HG03457 (cell line): Measurements from ENCODE around the gene VWA3B.
"Not testable (repeated sequence)": the region's sequence is repeated elsewhere in the genome, so short reads cannot be mapped to it uniquely, and the experiment has no call there.

Experiments used
- ATAC-seq: cut with Tn5 transposase; IDR thresholded peaks from one replicate; pipeline ENCODE4 v1.9.1; 2021; ENCODE audit warnings: moderate number of reproducible peaks; ENCODE audit not compliant: unreplicated experiment

The VWA3B gene

GRCh38 chr2:98086491-98087446 is at the start of gene VWA3B:
Gene VWA3B, plus strand, starts transcription at chr2:98087167. Its CDS starts 5,926 bp downstream, at chr2:98093093.
- ATAC-seq, result peak; percentile 75

GRCh38 chr2:98037206-98037605 is 49.8 kb upstream of the VWA3B start:
- no peak for ATAC-seq

GRCh38 chr2:98037666-98038336 is 49.2 kb upstream of the VWA3B start:
- no peak for ATAC-seq

GRCh38 chr2:98039085-98039756 is 47.7 kb upstream of the VWA3B start:
- no peak for ATAC-seq

- ATAC-seq, result no peak
Measured at GRCh38 chr2:98040331-98040939, 46.5 kb upstream of the VWA3B start.

- ATAC-seq, result no peak
Measured at GRCh38 chr2:98043101-98043500, 43.9 kb upstream of the VWA3B start.

- not testable (repeated sequence) for ATAC-seq
Measured at GRCh38 chr2:98044730-98045129, 42.2 kb upstream of the VWA3B start.

- no peak for ATAC-seq
Measured at GRCh38 chr2:98050070-98050469, 36.9 kb upstream of the VWA3B start.

GRCh38 chr2:98058191-98058975 is 28.6 kb upstream of the VWA3B start:
- ATAC-seq, result no peak

GRCh38 chr2:98060277-98060676 is 26.7 kb upstream of the VWA3B start:
- no peak for ATAC-seq

GRCh38 chr2:98063291-98063854 is 23.6 kb upstream of the VWA3B start:
- no peak for ATAC-seq

GRCh38 chr2:98065808-98066207 is 21.2 kb upstream of the VWA3B start:
- ATAC-seq, result no peak

- no peak for ATAC-seq
Measured at GRCh38 chr2:98067160-98067559, 19.8 kb upstream of the VWA3B start.

GRCh38 chr2:98070081-98070480 is 16.9 kb upstream of the VWA3B start:
- ATAC-seq, result no peak

GRCh38 chr2:98072442-98072841 is 14.5 kb upstream of the VWA3B start:
- ATAC-seq, result no peak

- ATAC-seq, result no peak
Measured at GRCh38 chr2:98078701-98079100, 8.3 kb upstream of the VWA3B start.

- no peak for ATAC-seq
Measured at GRCh38 chr2:98084151-98084868, 2.7 kb upstream of the VWA3B start.

GRCh38 chr2:98084869-98085238 is 2.1 kb upstream of the VWA3B start:
- no peak for ATAC-seq

- ATAC-seq, result no peak
Measured at GRCh38 chr2:98085649-98086048, 1.3 kb upstream of the VWA3B start.
